ENCODE data around the gene GATC.

GATC gene

DNA sequence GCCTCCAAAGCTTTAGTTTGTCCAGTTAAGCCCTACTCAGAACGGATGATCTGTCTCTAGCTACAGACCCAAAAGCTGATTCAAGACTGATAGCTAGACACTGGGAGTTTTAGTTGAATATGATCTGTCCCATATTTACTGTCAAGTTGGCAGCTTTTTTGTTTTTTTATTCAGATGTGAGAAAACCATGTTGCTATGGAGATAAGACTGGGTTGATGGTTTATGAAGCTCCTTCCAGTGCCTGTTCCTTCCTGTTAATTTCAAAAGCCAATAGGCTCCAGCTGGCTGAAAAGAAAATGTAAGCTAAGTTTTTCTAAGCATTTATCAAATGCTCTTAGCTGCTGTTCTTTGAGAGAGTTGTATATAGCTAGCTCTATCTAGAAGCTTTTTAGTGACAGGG, 54.3 kb downstream of the GATC start:
- no peak for DNase-seq

DNA sequence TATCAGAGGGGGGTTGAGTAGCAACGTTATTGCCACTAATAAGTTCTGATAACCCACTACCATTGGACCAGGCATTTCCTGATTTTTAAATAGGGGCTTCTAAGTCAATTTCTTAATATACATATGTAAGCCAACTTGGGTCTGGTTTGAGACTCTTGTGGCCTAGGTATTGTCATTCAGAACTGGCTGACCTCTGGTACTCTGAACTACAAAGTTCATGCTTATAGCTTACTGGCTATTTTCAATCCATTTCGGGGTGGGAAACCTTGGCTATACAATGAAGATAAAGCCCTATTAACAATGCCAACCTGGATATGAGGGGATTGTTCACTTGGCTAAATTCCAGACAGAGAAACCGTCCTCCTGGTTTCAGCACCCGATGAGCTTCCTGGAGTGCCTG, 58.3 kb downstream of the GATC start:
- DNase-seq: no peak

DNA sequence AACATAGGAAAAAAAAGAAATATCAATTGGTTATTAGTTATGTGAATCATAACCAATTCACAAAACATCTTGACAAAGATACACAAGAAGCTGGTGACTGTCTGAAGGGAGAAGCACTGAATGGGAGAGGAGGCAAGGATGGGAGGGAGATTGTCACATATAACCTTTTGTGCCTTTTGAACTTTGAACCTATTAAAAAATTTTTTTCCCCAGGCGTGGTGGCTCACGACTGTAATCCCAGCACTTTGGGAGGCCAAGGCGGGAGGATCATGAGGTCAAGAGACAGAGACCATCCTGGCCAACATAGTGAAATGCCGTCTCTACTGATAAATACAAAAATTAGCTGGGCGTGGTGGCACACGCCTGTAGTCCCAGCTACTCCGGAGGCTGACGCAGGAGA, 62.3 kb downstream of the GATC start:
- no peak for DNase-seq

All from activated CD8-positive, alpha-beta memory T cell treated with anti-CD3 and anti-CD28 coated beads for 24 hours (primary cell).